GM19438 (cell line): ENCODE data around the gene MYH15.
"Not testable (repeated sequence)": the region's sequence is repeated elsewhere in the genome, so short reads cannot be mapped to it uniquely, and the experiment has no call there.

Experiments
- ATAC-seq: cut with Tn5 transposase; IDR thresholded peaks from one replicate; pipeline ENCODE4 v1.9.1; 2021; ENCODE audit warnings: low read depth; ENCODE audit not compliant: unreplicated experiment

MYH15 gene

DNA sequence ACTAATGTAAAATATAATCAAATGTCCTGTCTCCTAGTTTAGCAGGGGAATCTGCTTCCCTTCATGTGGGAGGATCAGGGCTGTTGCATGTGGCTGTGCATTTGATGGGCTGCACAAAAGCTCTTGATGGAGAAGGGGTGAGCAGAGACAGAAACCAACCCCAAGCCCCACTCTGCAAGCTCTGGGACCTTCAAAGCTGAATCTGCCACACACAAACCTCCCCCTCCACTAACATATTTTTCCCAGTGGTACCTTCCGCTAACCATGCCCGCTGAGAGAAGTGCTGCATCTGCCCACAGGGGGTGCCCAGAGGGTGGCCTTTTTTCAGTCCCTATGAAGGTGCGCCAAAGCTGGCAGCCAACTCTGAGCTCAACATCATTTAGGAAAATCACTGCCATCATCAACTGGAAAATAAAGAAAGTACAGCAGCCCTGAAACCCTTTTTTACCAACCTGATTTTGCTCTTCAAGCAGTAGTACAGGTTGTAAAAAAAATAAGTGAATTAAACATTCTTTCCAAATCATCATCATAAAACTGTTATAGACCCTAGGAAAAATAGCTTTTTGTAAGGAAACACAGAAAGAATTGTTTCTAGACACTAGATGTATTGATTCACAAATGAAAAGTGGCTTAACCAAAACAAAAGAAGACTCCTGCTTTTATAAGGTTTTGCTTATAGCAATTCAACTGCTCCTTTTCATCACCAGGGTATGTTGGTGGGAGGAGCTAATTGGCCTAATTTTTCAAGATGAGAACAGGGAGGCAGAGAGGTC lies 117.1 kb downstream of the MYH15 start:
- no peak for ATAC-seq

GRCh38 chr3:108391917-108392593 lies 118.3 kb downstream of the MYH15 start:
- no peak for ATAC-seq

GRCh38 chr3:108389372-108389771 lies 121.0 kb downstream of the MYH15 start:
- ATAC-seq, result no peak

DNA sequence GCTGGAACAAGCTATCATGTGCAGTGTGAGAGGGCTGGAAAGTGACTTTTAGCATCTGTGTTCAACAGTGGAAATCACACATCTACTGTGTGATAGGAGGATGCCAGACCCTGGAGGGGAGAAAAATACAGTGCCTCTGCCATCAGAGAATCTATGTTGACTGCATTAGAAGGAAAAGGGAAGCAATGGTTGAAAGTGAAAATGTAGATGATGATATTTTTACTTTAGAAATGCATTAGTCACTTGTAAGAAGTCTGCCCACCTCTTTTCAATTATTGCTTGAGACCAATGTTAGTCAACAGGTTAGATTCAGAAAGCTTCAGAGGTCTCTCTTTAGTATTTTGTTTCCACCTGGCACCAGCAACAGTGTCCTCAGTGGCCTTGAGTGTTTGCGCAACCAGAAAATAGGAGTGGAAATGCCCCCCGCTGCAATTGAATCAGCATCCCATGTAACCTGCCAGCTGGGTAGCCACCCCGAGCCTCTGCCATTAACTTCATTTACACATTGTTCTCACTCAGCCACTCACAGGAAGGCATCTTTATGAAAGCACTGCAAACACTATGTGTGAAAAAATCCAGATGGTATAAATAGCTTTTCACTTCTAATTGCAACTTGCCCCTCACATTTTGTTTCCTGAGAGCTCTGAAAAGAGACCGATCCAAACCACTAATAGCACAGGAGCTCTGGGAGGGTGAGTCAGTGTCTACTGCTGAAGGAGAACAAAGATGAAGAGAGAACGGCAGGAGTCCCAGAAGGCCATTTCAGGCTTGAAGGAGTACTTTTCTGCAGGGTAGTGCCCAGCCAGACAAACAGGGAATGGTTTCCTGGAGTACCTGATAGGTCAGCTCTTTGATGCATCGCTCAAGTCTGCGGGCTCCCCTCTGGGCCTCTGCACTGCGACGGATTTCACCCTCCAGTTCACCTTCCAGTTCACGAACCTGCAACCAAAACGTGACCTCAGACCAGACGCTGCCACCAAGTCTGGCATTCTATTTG lies 122.0 kb downstream of the MYH15 start:
- ATAC-seq, result peak; percentile 72

DNA sequence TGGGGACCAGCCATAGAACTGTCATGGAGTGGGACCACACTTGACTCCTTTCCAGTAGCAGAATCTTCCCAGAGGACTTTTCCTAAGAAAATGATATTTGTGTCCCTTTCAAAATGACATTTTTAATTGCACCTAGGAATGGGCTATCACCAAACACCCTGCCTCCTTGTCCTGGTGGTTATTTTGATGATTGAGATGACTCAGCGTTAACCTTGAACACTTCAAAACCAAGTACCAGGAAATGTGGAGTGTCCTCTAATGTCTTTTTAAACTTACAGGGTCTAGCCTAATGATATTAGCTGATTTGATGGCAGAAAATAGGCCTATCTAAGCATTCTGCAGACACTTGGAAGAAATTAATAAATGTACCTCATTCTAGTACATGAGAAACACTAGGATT lies 123.3 kb downstream of the MYH15 start:
- no peak for ATAC-seq

- ATAC-seq, result no peak
These were observed 127.1 kb downstream of the MYH15 start for GRCh38 chr3:108383306-108383705.

GRCh38 chr3:108381529-108382140 lies 128.8 kb downstream of the MYH15 start:
- ATAC-seq, result no peak

DNA sequence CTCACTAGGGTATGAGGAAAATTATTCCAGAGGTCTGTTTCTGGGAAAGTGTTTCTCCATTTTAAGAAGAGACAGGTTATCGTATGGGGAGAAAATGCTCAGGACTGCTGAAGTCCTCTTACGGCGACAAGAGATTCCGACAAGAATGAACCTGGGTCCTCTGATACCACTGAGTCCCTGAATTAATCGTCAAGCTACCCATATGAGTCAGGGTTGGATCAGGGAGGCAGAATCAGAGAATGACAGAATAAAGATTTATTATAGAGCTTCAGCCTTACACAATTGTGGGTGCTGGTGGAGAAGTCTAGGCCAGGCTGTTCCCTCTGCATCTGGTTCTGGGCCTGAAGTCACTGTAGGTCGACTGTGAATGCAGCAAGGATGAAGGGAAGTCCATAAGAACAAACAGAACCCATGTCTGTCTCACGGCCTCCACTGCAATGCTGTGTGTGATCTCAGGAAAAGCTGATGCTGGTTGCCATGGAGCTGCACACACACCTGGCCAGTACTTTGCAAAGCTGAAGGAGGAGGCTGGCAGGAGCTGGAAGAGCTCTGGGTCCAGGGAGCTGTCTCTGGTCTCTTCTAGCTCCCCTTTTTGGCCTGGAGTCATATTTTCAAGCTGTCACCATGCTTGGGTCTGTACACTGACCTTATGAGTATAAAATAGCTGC lies 130.1 kb downstream of the MYH15 start:
- ATAC-seq, result no peak

GRCh38 chr3:108378952-108379342 lies 131.4 kb downstream of the MYH15 start:
- not testable (repeated sequence) for ATAC-seq

- ATAC-seq, result no peak
These were observed 132.0 kb downstream of the MYH15 start for GRCh38 chr3:108378153-108378951.

- no peak for ATAC-seq
These were observed 133.0 kb downstream of the MYH15 start for GRCh38 chr3:108377384-108377783.

GRCh38 chr3:108376026-108376425 lies 134.4 kb downstream of the MYH15 start:
- ATAC-seq, result no peak

DNA sequence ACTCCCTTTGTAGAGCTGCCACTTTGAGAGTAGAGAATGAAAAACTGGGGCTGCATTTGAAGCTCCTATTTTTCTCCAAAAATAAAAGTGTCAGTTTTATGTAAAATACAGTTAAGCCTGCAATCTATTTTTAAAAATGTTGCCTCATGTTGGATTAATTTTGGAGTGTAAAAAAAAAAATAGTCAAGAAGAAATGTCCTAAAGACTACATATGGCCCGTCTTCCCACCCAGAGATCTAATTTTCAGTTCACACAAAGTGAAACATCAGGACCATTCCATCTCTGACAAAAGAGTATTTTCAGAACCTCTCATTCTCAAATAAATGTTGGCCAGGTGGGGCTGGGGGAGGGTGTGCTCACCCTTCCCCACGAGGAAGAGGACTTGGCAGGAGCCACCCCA lies 151.4 kb downstream of the MYH15 start:
- no peak for ATAC-seq

DNA sequence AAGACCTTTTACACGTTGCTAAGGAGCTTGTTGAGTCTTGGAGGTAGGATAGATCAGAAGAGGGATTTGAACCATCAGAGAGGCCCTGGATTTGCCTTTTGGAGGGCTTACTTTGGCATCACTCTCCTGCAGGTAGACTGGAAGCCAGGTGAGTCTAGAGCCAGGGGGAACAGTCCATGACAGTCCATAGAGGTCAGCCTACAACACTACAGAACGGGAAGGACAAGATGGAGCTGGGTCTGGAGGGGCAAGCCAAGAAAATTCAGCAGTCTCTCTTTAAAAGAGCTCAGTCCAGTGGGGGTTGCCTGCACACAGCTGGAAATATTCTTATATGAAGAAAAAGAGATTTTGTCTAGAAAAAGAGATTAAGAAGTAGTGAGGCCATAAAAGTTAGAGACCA lies 153.4 kb downstream of the MYH15 start:
- ATAC-seq, result no peak

DNA sequence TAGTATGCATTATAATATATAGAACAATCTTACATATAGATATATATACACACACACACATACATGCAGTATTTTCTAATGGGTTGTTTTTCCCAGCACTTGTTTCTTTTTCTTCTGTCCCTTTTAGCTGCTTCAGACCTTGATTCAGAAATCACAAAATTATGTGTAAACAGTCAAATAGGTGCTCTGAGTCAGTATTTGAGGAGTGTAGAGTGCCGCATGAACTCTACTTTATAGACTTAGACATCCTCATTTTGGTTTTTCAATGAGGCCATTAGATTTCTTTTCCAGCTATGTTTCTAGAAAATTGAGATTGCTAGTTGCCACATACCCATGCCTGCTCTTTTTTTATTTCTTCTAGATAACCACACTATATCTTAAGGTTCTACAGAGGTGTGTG lies 155.8 kb downstream of the MYH15 start:
- no peak for ATAC-seq

GRCh38 chr3:108352176-108352575 lies 158.2 kb downstream of the MYH15 start:
- ATAC-seq, result no peak

DNA sequence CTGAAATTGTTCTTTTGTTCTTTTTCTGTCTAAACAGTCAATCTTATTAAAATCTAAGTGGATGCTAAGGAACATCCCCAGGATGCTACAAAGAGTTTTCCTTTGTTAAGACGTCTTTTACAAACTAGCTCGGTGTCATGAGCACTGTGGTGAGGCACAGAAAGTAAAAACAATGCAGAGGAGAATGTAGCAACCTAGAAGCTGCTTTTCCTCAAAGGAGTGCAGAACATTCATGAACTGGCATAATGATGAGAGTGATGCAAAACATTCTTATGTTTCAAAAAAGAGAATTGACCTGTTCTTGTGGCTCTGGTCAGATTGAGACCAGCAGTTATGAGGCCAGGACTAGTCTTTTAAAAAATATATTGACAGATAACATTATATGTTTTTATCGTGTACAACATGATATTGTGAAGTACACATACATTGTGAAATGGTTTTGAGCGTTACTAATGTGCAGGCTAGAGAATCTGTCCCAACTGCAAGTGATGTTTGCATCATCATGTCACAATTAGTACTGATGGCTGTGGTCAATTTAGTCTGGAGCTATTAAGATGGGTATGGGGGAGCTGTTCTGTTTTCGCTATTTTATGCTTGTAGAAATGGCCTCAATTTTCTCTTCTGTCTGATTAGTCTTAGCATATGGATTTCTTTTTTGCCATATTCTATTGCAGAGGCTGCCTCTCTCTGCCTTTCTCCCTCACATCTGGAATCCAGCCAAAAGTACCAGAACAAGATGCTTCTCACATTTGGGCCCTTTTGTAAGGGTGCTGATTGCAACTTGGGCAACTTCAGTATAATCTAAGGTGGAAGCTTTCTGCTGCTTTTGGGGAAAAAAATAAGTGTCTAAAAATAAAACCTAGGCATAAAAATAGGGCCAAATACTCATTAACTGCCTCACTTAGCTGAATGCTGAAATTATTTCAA lies 163.8 kb downstream of the MYH15 start:
- ATAC-seq, result no peak

DNA sequence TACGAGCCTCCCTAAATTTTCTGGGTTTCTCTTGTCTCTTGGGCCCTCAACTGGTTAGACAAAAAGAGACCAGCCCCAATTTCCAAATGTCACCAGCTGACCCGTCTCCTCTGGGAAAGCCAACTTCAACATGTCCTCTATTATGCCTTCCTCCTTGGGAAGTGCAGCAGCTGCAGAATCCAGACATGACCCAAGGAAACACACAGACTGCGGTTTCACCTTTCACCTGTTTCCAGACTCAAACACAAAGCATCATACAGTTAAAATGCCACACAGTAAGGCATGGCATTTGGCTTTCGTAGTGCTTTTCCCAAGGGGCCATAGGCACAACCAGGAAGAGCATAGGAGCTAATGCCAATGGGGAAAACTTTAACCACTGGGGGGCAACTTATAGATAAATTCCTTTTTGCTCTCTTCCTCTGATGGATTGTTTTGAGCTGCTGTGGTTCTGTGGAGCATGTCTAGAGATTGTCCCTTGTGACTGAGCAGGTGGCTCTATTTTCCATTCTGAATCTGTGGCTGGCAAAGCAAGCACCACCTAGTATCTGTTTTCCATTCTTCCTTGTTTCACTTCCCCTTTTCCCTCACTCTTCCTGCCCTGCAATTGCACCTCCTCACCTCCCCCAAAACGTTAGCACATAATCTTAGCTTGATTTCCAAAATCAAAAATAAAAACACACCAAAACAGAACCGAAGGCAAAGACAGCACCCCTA lies 164.7 kb downstream of the MYH15 start:
- no peak for ATAC-seq
